NOMO-1 treated with DMSO at 0.1 percent for 48 hours (cell line): Measurements from ENCODE around the gene PTK7.

Source experiments
- DNase-seq: peaks from one replicate; lab custom pipeline; 2025; ENCODE audit not compliant: unreplicated experiment; lab: John Stamatoyannopoulos, UW

Gene PTK7

DNA sequence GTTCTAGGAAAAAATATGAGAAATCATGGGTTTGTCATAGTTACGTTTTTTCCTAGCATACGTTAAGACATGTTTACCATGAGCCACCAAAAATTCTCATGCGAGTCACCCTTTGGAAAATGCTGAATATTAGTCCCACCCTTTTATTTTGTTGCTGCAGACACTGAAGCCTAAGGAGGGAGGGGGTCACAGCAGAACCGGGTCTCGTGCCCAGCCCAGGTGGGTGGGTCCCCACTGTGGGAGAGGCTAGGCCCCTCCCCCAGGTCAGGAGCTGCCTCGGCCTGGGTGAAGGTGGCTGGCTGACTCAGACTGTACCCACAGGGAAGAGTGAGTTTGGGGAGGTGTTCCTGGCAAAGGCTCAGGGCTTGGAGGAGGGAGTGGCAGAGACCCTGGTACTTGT is 68.8 kb downstream of the PTK7 start:
- DNase-seq = no peak

DNA sequence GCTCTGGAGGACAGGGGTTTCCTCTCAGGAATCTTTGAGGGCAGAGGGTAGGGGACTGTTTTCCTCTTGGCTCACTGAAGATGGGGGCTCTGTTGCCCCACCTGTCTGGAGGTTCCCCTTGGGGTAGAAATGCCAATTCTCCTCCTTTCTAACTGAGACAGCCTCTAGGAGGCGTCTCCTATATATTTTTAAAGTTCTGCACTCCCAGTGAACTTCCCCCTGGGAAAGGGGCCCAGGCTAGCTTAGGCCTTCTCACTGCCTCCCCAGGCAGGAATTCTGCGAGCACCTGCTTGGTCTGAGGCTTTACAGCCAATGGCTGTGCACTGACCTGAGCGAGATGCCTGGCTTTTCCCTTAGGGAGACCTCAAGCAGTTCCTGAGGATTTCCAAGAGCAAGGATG is 70.1 kb downstream of the PTK7 start:
- no peak for DNase-seq

- DNase-seq = no peak
Measured at GRCh38 chr6:43146709-43147688, 70.9 kb downstream of the PTK7 start.

DNA sequence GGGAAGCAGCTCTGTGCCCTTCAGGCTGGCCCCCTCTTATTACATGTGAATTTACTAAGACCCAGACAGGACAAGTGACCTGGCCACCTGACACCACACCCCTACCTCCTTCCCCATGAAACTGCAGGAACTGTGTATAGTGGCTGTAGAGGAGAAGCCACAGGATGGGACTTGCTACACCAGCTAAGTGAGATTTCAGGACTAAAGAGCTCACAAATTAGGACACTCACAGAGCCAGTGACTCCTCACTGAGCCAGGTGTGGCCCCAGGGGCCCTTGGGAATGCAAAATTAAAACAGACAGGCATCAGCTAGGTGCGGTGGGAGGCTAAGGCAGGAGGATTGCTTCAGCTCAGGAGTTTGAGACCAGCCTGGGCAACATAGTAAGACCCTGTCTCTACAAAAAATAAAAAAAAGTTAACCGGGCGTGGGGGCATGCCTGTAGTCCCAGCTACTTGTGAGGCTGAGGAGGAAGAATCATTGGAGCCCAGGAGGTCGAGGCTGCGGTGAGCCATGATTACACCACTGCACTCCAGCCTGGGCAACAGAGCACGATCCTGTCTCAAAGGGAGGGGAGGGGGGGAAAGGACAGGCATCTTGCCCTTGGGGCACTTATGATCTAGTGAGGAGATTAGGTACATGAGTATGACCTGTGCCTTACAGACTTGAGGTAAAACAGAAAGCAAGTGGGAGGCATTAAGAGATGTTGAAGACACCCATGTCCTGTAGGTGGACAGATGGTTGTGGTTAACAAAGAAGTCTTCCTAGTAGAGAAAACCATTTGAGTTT is 71.8 kb downstream of the PTK7 start:
- no peak for DNase-seq

GRCh38 chr6:43149265-43149664 is 73.2 kb downstream of the PTK7 start:
- no peak for DNase-seq

DNA sequence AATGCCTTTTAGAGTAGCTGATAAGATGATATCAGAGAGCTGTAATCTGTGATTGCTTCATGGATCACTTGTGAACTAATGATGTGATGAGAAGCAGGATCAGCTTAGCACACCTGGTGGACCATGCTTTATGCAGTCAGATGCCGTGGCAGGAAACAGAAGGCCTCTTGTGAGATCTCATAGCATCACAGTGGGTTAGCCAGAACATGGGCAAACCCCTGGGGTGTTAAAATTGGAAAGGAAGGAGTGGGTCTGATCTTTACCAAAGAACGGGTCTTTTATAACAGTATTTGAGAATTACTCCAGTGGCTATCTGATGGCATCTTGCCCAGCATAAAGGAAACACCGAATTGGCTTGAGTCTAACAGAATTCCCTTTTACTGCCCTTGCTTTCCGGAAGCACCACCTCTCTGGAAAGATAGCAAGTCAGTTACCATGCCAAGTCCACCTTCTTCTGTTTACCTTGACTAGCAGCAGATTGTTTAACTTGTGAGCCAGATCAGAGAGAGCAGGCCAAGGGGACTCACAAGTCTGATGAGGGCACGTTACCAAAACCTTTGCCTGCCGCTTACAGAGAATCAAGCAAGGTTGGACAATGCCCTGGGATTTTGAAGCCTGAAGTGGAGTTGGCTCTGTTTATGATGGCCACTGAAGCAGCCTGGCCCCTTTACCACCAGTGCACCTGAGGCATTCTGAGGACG is 74.1 kb downstream of the PTK7 start:
- no peak for DNase-seq

DNA sequence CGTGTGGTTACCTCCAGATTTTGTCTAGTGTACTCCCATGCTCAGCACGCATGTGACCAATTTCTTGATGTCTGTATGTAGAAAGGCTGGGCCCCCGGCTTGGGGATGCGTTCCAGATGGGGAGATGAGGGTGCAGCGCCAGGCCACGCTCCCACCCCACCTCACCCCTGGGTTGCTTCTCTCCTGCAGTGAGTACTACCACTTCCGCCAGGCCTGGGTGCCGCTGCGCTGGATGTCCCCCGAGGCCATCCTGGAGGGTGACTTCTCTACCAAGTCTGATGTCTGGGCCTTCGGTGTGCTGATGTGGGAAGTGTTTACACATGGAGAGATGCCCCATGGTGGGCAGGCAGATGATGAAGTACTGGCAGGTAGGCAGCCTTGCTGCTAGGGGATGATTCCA is 83.5 kb downstream of the PTK7 start:
- DNase-seq = no peak

GRCh38 chr6:43163899-43164298 is 87.8 kb downstream of the PTK7 start:
- DNase-seq = no peak

- no peak for DNase-seq
Measured at GRCh38 chr6:43170417-43170930, 94.4 kb downstream of the PTK7 start.

DNA sequence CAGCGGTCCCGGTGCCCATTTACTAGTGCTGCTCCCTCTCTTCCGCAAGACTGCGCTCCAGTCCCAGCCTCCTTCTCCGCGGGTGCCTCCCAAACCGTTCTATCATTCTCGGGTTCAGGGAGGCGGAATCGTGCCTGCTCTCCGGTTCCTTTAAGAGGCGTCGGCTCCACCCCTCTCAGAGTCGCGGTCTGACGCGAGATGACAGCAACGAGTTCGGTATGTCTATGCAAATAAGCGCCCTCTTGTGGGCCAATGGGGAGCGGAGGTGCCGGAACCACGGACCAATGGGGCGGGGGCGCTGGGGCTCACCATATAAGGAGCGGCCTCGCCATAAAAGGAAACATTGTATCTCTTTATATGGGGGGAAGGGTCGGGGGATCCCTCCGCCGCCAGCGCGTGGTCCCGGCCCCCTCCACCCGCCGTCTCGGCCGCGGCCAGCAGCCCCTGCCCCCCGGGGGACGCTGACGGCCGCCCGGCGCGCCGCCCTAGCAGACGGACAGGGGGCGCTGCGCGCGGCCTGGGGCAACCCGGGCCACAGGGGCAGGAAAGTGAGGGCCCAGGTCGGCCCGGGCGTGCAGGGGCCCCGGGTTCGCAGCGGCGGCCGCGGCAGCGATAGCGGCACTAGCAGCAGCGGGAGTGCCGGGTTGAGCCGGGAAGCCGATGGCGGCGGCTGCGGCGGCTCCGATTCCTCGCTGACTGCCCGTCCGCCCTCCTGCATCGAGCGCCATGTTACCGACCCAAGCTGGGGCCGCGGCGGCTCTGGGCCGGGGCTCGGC is 95.0 kb downstream of the PTK7 start, which contains the start of gene SRF:
Gene SRF, plus strand, starts transcription at position 339 of the 776 bp plus-strand sequence. Its CDS starts 388 bp downstream, at position 727.
- peak; percentile 100 for DNase-seq

GRCh38 chr6:43171707-43172103 is 95.6 kb downstream of the PTK7 start:
- no peak for DNase-seq

- no peak for DNase-seq
Measured at GRCh38 chr6:43172104-43173007, 96.2 kb downstream of the PTK7 start.

- no peak for DNase-seq
Measured at GRCh38 chr6:43173591-43174262, 97.6 kb downstream of the PTK7 start.

DNA sequence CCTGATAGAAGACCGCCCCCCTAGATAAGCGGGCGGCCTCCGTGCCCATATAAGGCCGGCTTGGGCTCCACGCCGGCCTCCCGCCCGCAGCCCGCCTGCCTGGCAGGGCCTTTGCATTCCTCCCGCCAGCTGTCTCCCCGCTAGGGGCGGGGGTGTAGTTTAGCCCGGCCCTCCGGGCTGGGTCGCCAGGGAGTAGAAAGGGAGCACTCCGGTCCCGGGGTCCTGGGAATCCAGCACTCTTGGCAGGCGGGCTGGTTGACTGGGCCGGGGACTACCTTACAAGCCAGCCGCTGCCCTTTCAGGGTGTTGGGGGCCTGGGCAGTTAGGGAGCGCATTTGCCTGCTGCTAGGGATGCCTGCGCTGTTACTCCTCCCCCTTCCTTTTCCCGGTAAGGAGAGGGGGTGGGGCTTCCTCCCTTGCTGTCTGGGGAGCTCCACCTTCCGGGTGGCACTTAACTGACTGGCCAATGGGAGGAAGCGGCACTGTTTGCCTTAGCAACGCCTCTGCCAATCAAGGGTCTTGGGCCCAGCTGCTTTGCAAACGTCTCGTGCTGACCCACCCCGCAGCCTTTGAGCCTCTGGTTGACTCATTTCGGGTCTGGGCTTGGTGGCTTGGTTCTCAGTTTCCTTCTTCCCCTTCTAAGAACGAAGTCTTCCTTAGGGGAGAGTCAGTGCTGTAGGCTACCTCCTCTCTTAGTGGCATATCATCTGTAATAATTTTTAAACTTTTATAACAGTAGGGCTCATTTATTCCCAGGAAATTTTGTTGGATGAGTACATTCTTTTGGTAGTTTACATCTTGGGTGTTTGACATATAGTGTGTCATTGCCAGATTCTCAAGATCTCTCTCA is 98.4 kb downstream of the PTK7 start:
- DNase-seq = peak; percentile 99

DNA sequence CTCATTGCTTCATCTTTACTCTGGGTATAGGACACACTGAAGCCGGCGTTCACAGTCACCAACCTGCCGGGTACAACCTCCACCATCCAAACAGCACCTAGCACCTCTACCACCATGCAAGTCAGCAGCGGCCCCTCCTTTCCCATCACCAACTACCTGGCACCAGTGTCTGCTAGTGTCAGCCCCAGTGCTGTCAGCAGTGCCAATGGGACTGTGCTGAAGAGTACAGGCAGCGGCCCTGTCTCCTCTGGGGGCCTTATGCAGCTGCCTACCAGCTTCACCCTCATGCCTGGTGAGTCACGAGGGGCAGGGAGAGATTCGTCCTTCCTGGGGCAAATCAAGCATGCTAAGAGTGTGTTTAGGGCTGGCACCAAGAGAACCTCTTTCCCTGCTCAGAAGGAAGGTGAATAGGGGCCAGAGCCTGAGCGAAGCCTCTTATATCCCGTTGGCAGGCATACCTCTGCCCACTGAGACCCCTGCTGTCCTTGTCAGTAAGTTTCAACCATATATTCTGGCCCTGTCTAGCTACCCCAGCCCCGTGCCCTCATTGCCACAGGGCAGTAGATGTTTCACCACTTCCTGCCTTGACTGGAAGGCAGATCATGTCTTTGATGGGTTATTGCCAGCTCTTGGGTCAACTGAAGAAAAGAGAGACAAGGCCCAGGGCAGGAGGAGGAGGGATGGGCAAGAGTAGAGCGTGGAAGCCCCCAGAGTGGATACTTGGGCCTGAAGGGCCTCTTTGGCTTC is 99.7 kb downstream of the PTK7 start:
- no peak for DNase-seq

DNA sequence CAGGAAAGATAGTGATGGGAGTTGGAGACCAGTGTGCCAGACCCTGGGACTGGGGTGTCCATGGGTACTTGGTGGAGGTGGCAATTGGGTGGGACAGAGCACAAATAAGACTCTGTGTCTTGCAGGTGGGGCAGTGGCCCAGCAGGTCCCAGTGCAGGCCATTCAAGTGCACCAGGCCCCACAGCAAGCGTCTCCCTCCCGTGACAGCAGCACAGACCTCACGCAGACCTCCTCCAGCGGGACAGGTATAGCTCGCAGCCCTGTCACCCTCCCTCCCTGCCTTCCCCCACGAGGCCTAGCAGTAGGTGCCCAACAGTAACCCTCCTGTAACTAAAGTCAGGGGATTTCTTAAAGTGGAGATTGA is 100.3 kb downstream of the PTK7 start:
- no peak for DNase-seq

DNA sequence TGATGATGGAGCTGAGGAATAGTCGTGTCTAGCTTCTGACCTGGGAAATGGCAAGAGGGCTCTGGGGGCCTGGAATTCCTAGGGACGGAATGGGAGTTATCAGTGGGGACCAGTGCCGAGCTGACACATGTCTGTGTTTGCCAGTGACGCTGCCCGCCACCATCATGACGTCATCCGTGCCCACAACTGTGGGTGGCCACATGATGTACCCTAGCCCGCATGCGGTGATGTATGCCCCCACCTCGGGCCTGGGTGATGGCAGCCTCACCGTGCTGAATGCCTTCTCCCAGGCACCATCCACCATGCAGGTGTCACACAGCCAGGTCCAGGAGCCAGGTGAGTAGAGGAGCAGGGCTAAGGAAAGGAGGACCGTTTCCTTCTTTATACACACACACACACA is 102.0 kb downstream of the PTK7 start:
- DNase-seq = no peak
